GM18951 (cell line): ENCODE measurements around the gene GALNT12.

Experiments used
- POLR2A ChIP-seq: IDR thresholded peaks from 4 replicates; pipeline ENCODE4 v1.6.1; 2011; ENCODE audit warnings: mild to moderate bottlenecking; ENCODE audit not compliant: insufficient read length, insufficient read depth; ENCODE audit errors: extremely low read depth
- in situ Hi-C: fragments of 300-500 bp; cut with MboI; formaldehyde crosslinking; loops from one replicate; pipeline ENCODE4 v1.12.0; 2022; ENCODE audit warnings: low sequenced_read_pairs, mixed read lengths, inconsistent platforms; ENCODE audit not compliant: unreplicated experiment

Gene GALNT12

DNA sequence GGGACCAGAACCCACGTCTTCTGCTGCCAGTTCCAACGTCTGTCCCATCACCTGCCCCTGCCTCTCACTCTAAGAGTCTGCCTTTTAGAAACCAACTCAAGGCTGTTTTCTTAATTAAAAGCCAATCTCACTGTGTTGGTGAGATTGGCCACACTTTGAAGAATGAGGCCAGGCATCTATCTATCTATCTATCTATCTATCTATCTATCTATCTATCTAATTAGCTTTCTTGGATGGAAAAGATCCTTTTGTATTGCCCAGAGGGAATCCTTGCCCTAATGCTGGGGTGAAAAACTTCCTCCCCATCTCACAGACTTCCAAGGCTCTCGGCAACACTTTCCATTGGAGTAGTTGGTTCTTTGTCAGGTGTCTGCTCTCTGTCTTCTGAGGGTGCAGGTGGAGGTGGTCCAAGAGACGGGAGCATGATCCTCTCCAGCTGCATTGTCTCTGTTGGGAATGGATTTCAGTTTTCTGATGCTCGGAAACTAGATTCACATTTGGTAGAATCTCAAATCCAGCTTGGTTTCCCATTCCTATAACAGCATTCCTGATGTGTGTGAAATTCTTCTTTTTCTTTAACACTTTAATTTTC lies 57.9 kb downstream of the GALNT12 start:
- TF ChIP-seq POLR2A: no peak
- in situ Hi-C loops: loop anchor here (25.0 kb wide), 1 partner anchor 272 kb away; no protein-coding TSS in a partner anchor

DNA sequence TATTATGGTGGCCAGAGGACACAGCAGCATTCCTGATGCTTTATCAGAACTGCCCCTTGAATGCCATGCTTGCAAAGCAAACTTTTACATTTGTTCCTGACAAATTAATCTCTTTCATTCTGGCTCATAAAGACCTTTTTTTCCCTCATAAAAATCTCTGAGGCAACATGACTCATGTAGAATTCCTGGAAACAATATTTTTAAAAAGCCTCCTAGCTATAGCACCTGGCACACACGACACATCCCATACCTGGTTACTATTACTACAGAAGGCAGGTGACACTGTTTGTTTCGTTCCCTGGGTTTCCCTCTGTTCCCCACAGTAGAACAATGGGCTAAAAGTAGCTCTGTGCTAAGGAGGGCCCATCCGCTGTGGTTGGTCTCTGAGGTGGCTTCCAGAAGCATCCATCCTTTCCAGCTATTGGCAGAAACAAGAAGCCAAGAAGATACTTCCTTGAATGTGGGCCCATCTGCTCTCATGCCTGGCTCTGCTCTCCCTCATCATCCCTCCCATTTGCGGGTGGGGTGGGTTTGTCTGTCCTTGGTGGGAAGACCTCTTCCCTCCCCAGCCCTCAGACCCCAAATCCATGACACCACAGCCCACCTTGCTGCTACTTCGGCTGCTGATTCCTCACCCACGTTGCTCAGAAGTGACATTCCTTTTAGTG lies 59.1 kb downstream of the GALNT12 start:
- in situ Hi-C loops: loop anchor here (25.0 kb wide), 1 partner anchor 271 kb away; no protein-coding TSS in a partner anchor
- no peak for TF ChIP-seq POLR2A

DNA sequence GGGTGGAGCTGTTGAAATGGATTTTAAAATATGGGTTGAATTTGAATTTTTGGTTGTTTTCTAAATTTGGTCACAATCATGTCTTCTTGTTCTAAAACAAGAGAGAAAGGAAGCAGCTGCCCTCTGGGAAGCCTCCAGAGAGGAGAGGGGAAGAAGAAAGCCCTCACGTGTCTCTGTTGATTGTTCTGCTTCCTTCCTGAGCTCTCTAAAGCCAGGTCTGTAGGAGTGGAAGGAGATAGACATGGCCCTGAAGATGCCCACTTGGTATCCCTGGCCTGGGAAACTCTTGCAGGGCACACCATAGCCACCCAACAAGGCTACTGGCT lies 59.6 kb downstream of the GALNT12 start:
- TF ChIP-seq POLR2A: no peak
- in situ Hi-C loops: loop anchor here (25.0 kb wide), 1 partner anchor 270 kb away; no protein-coding TSS in a partner anchor

- no peak for TF ChIP-seq POLR2A
- in situ Hi-C loops: loop anchor here (25.0 kb wide), 1 partner anchor 270 kb away; no protein-coding TSS in a partner anchor
These were observed 60.1 kb downstream of the GALNT12 start for GRCh38 chr9:98867429-98868168.

DNA sequence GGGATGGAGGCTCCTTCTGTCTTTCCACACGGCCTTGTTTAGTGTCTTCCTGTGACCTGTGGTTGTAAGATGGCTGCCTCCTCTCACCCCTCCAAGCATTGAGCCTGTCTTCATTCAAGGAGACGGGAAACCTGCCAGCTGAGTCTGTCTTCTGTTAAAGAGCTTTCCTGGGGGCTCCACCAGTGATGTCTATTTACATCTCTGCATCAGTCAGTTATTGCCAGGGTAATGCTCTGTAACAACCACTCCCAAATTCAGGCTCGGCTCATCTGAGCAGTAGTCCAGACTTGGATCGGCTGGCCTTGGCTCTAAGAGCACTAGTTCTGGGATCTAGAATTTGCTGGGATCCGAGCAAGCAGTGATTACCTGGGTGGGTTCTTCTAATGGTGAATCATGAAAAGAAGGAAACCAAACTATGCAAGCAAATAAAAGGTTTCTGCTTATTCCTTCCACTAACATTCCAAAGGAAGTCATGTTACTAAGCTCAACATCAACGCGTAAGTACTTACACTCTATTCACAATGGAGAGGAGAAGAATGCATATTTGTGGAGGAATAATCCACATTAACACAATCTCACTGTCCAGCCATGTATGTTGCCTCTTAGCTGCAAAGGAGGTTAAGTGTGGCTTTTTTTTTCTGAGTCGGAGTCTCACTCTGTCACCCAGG lies 61.7 kb downstream of the GALNT12 start:
- in situ Hi-C loops: loop anchor here (25.0 kb wide), 1 partner anchor 268 kb away; no protein-coding TSS in a partner anchor
- no peak for TF ChIP-seq POLR2A

- no peak for TF ChIP-seq POLR2A
- in situ Hi-C loops: loop anchor here (25.0 kb wide), 1 partner anchor 267 kb away; no protein-coding TSS in a partner anchor
These were observed 62.4 kb downstream of the GALNT12 start for GRCh38 chr9:98869866-98870265.

- no peak for TF ChIP-seq POLR2A
- in situ Hi-C loops: loop anchor here (25.0 kb wide), 1 partner anchor 266 kb away; no protein-coding TSS in a partner anchor
These were observed 63.5 kb downstream of the GALNT12 start for GRCh38 chr9:98870782-98871557.

GRCh38 chr9:98871558-98872065 lies 64.1 kb downstream of the GALNT12 start:
- in situ Hi-C loops: loop anchor here (25.0 kb wide), 1 partner anchor 266 kb away; no protein-coding TSS in a partner anchor
- TF ChIP-seq POLR2A: no peak

- TF ChIP-seq POLR2A: no peak
- in situ Hi-C loops: loop anchor here (25.0 kb wide), 1 partner anchor 264 kb away; no protein-coding TSS in a partner anchor
These were observed 66.1 kb downstream of the GALNT12 start for GRCh38 chr9:98873526-98873925.

- in situ Hi-C loops: loop anchor here (25.0 kb wide), 1 partner anchor 263 kb away; no protein-coding TSS in a partner anchor
- no peak for TF ChIP-seq POLR2A
These were observed 66.5 kb downstream of the GALNT12 start for GRCh38 chr9:98873951-98874371.

GRCh38 chr9:98874721-98875255 lies 67.3 kb downstream of the GALNT12 start:
- TF ChIP-seq POLR2A: no peak
- in situ Hi-C loops: loop anchor here (25.0 kb wide), 1 partner anchor 263 kb away; no protein-coding TSS in a partner anchor
